Limb (tissue), 2 donors: ENCODE data around the gene DIPK1C.

Experiments
- DNase-seq, 2 donors: peaks; one replicate each; pipeline ENCODE4 v3.0.0-alpha.2; 2016; ENCODE audit errors: extremely low spot score in 2 of 2

The DIPK1C gene

GRCh38 chr18:74486119-74486849, 29.2 kb upstream of the DIPK1C start:
- peak in 1 of 2 donors; percentile 32 for DNase-seq

GRCh38 chr18:74482697-74483096, 25.6 kb upstream of the DIPK1C start:
- no peak for DNase-seq

GRCh38 chr18:74480149-74480651, 23.1 kb upstream of the DIPK1C start:
- no peak for DNase-seq

- no peak for DNase-seq
These were observed 22.5 kb upstream of the DIPK1C start for GRCh38 chr18:74479486-74480148.

- DNase-seq: no peak
These were observed 21.8 kb upstream of the DIPK1C start for GRCh38 chr18:74478880-74479279.

- no peak for DNase-seq
These were observed 21.2 kb upstream of the DIPK1C start for GRCh38 chr18:74478316-74478715.

GRCh38 chr18:74477771-74478170, 20.7 kb upstream of the DIPK1C start:
- DNase-seq: no peak

GRCh38 chr18:74476140-74476539, 19.0 kb upstream of the DIPK1C start:
- peak; percentile 58 to 74 for DNase-seq

GRCh38 chr18:74473976-74474640, 17.0 kb upstream of the DIPK1C start:
- DNase-seq: no peak

GRCh38 chr18:74472312-74472711, 15.2 kb upstream of the DIPK1C start:
- DNase-seq: no peak

- no peak for DNase-seq
These were observed 11.5 kb upstream of the DIPK1C start for GRCh38 chr18:74468547-74469061.

GRCh38 chr18:74465775-74466174, 8.7 kb upstream of the DIPK1C start:
- DNase-seq: no peak

GRCh38 chr18:74463983-74464382, 6.9 kb upstream of the DIPK1C start:
- DNase-seq: no peak

GRCh38 chr18:74463254-74463653, 6.1 kb upstream of the DIPK1C start:
- no peak for DNase-seq

- DNase-seq: no peak
These were observed 3.7 kb upstream of the DIPK1C start for GRCh38 chr18:74460825-74461224.

- no peak for DNase-seq
These were observed 2.8 kb upstream of the DIPK1C start for GRCh38 chr18:74459889-74460288.

- peak in 1 of 2 donors; percentile 67 for DNase-seq
These were observed 765 bp upstream of the DIPK1C start for GRCh38 chr18:74457725-74458421.

- peak in 1 of 2 donors; percentile 53 for DNase-seq
These were observed 612 bp downstream of the DIPK1C start for GRCh38 chr18:74456349-74457042.

GRCh38 chr18:74456017-74456348, 1.1 kb downstream of the DIPK1C start:
- DNase-seq: no peak

GRCh38 chr18:74455386-74455785, 1.7 kb downstream of the DIPK1C start:
- DNase-seq: peak in 1 of 2 donors; percentile 6

GRCh38 chr18:74454279-74454751, 2.8 kb downstream of the DIPK1C start:
- DNase-seq: peak in 1 of 2 donors; percentile 48
